Stimulated activated CD4-positive, alpha-beta T cell treated with anti-CD3 and anti-CD28 coated beads, Interleukin-4, amount 100 ng/mL, for 1 hour (primary cell): ENCODE data around the gene SUMO2.
"Not testable (repeated sequence)": the region's sequence is repeated elsewhere in the genome, so short reads cannot be mapped to it uniquely, and the experiment has no call there.

Source experiments
- DNase-seq: peaks from one replicate; pipeline ENCODE4 v3.0.0-alpha.2; 2020

Gene SUMO2

GRCh38 chr17:75142236-75142971 is 40.4 kb downstream of the SUMO2 start:
- no peak for DNase-seq

GRCh38 chr17:75138519-75138918 is 44.2 kb downstream of the SUMO2 start:
- DNase-seq = no peak

GRCh38 chr17:75137762-75138161 is 45.0 kb downstream of the SUMO2 start:
- not testable (repeated sequence) for DNase-seq

GRCh38 chr17:75135946-75136345 is 46.8 kb downstream of the SUMO2 start:
- DNase-seq = no peak

DNA sequence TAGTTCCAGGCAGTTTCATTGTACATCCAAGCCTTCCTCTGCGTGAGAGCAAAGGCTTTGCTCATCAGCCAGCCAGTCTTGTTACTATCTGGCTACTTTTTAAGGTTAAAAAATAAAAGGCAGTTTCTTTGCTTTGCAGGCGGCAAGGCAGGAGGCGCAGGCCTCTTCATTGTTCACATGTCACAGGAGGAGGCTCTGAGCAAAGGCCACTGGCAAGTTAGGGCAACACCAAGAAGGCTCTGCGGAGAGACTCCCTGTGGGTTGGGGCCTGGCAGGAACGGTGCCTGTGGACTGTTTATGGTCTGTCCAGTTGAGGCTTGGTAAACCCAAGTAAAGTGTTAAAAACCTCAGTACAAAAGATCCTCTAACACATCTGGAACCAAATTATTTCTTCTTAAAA is 47.3 kb downstream of the SUMO2 start:
- no peak for DNase-seq

- DNase-seq = not testable (repeated sequence)
Observed at GRCh38 chr17:75133607-75134347, 49.0 kb downstream of the SUMO2 start.

DNA sequence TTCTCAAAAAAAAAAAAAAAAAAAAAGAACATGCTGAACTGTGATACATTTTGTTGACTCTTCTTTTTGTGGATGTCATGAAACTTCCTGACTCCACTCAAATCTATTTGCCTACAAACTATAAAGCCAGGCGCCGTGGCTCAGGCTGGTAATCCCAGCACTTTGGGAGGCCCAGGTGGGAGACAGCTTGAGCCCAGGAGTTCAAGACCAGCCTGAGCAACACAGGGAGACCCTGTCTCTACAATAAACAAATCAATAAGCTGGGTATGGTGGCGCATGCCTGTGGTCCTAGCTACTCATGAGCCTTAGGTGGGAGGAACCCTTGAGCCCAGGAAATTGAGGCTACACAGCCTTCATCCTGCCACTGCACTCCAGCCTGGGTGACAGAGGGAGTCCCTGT is 49.8 kb downstream of the SUMO2 start:
- no peak for DNase-seq

DNA sequence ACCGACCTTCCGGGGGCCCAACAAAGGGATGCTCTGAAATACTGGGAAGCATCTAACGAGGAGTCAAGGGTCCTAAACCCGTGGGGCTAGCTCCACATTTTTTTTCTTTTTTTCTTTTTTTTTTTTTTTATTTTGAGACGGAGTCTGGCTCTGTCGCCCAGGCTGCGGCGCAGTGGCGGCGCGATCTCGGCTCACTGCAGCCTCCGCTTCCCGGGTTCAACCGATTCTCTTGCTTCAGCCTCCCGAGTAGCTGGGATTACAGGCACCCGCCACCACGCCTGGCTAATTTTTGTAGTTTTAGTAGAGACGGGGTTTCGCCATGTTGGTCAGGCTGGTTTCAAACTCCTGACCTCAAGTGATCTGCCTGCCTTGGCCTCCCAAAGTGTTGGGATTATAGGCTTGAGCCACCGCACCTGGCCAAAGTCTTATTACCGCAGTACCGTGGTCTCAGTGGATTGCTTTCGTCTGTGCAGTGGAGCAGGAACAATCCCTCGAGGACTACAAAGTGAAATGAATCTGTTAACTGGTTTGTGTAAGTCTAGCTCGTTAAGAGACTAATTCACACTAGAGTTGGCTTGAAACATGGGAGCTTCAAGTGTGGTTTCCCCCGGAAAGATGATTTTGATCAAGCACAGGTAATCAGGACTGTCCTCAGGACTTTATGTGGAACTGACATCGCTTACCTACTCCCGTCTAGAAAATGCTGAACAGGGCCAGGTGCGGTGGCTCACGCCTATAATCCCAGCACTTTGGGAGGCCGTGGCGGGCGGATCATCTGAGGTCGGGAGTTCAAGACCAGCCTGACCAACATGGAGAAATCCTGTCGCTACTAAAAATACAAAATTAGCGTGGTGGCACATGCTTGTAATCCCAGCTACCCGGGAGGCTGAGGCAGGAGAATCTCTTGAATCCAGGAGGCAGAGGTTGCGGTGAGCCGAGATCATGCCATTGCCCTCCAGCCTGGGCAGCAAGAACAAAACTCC is 50.5 kb downstream of the SUMO2 start:
- DNase-seq = not testable (repeated sequence)

DNA sequence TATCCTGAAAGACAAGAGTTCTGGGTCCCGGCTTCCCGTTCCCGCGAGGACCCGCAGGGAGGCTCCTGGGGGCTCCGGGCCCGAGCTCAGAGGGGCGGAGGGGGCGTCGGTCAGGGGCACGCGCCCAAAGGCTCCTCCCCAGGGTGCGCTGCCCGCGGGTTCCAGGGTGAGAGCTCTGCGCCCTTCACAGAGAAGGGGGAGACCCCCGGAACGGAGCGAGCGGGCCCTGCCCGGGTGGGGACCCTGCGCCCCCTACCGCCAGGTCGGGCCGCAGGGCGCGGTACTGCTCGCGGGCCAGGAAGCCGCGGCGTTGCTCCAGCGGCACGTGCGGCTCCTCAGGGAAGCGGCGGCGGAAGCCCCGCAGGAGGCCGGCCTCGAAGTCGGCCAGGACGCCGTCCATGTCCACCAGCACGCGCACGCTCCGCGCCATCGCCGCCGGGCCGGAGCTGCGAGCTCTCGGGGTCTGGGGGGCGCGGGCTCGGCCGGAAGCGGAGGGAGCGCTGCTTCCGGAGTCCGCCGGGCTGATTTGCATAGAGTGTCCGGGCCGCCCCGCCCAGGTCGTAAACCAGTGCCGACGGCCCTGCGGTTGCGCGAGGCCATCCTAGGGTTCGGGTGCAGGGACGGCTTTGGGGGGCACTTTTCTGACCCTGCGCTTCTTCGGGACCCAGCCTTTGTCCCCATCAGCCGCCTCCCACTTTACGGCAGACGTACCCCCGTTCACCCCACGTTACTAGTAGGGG is 51.3 kb downstream of the SUMO2 start, which contains the start of gene NT5C:
TSS of gene NT5C (minus strand) at position 465 of the 740 bp plus-strand sequence. CDS start at position 430, 35 bp downstream.
- peak; percentile 71 for DNase-seq

- DNase-seq = peak; percentile 57
Observed at GRCh38 chr17:75130632-75131277, 52.0 kb downstream of the SUMO2 start.

GRCh38 chr17:75130059-75130631 is 52.6 kb downstream of the SUMO2 start:
- DNase-seq = no peak

GRCh38 chr17:75129576-75129975 is 53.2 kb downstream of the SUMO2 start:
- no peak for DNase-seq

- no peak for DNase-seq
Observed at GRCh38 chr17:75128694-75129505, 53.9 kb downstream of the SUMO2 start.

DNA sequence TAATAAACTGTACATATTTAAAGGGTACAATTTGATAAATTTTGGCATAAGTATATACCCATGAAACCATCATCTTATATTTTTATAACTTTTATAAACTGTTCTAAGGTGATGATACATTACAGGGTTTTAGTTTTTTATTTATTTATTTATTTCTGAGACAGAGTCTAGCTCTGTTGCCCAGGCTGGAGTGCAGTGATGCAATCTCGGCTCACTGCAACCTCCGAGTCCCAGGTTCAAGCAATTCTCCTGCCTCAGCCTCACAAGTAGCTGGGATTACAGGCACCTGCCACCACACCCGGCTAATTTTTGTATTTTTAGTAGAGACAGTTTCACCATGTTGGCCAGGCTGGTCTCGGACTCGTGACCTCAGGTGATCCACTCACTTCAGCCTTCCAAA is 54.8 kb downstream of the SUMO2 start:
- not testable (repeated sequence) for DNase-seq

DNA sequence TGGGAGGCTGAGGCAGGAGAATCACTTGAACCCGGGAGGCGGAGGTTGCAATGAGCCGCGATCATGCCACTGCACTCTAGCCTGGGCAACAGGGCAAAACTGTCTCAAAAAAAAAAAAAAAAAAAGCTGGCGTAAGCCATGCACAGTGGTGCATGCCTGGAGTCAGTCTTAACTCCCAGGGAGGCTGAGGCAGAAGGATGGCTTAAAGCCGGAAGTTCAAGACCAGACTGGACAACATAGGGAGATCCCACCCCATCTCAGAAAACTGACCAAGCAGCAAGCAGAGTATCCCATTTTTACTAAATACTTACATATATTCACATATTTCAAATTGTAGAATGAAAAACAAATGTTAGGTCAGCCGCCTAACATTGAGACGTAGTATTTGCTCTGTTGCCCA is 55.8 kb downstream of the SUMO2 start:
- DNase-seq = no peak

DNA sequence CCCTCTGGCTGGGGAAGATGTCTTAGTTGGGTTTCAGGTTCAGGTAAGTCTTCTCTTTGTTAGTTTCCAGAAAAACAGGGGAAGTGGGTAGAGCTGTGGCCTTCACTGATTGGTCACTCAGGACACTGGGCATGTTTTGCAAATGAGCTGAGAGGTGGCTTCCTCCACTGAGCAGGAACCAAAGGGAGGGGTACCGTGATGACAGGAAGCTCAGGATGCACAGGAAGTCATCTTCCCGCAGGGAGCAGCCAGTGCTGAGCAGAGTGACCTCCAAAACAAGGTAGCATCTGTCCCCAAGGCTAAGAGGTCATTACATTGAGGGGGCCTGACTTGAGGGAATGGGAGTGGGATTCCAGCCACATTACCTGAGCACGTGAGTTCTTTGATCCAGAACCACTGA is 56.8 kb downstream of the SUMO2 start:
- DNase-seq = no peak

DNA sequence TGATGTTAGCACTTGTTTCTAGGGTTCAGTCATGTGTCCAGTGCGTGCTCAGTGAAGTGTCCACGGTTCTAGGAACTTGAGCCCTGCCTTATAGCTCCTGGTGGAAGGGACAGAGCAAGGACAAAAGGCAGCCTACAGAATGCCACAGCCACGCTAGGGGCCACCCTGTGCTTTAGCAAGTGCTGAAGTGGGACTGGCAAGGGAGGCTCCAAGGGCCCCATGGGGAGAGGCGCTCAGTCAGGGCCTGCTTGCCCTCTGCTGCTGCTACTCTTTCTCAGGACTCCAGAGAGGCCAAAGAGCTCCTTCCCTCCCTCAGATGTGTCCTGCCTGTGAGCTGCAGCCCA is 58.0 kb downstream of the SUMO2 start:
- DNase-seq = no peak

GRCh38 chr17:75124041-75124818 is 58.5 kb downstream of the SUMO2 start:
- peak; percentile 67 for DNase-seq

DNA sequence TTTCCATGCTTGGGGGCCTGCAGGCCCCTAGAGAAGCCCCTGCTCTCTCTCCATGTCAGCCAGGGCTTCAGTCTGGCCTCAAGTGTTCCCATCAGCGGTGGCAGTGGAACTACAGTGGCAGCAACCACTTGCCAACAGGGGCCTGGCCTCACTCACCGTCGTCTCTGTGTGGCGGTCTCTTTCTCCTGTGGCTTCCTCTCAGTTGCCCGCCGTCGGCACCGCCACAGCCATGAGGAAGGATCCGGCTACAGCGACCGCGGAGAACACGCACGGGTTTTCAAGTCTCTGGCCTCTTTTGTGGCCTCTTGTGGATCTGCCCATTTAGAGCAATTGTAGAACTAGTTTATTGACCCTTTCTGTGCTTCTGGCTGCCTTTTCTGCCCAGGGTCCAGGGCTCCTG is 64.5 kb downstream of the SUMO2 start:
- DNase-seq = no peak

DNA sequence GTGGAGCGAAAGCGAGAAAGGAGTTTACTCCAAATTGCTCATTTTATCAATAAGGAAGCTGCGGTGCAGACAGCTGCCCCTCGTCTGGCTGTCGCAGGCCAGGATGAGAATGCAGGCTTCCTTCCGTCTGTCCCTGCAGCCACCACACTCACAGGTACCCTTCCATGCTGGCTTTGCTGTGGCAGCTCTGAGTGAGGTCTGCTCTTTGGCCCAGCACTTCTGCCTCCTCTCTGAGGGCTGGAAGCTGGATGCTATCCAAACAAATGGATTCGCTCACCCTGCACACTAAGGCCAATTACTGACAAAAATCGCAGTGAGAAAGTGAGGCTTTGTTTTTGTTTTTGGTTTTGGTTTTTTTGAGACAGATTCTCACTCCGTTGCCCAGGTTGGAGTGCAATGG is 66.0 kb downstream of the SUMO2 start:
- DNase-seq = no peak
